Mucosa of stomach (tissue), 1 donor: Measurements from ENCODE around the gene HECW1.
"Not testable (repeated sequence)": the region's sequence is repeated elsewhere in the genome, so short reads cannot be mapped to it uniquely, and the experiment has no call there.

Experiments used
- H3K27me3 ChIP-seq: one replicate; pipeline ENCODE4 v1.7.0; 2013; ENCODE audit warnings: mild to moderate bottlenecking, low read length; ENCODE audit not compliant: control insufficient read depth, insufficient read depth
- H3K36me3 ChIP-seq: one replicate; pipeline ENCODE4 v1.7.0; 2013; ENCODE audit warnings: low read length; ENCODE audit not compliant: control insufficient read depth, insufficient read depth
- H3K4me1 ChIP-seq: one replicate; pipeline ENCODE4 v1.7.0; 2013; ENCODE audit warnings: mild to moderate bottlenecking, low read length; ENCODE audit not compliant: control insufficient read depth, insufficient read depth
- H3K4me3 ChIP-seq: one replicate; pipeline ENCODE4 v1.7.0; 2013; ENCODE audit warnings: low read length
- H3K9ac ChIP-seq: one replicate; pipeline ENCODE4 v1.7.0; 2013; ENCODE audit warnings: mild to moderate bottlenecking, low read length, moderate library complexity
- H3K9me3 ChIP-seq: one replicate; pipeline ENCODE4 v1.7.0; 2013; ENCODE audit warnings: mild to moderate bottlenecking, low read length, moderate library complexity; ENCODE audit not compliant: control insufficient read depth
- donor health status: Pancreatic carcinoma.

The HECW1 gene

GRCh38 chr7:43592326-43592725 is 479.9 kb downstream of the HECW1 start:
- Histone ChIP-seq H3K36me3 (no peaks in the 10 kb centered on the region), H3K9me3 (no peaks in the 10 kb centered on the region), H3K4me1 (peaks cover 12% of the 10 kb centered on the region), H3K27me3 (no peaks in the 10 kb centered on the region), H3K9ac (no peak overlapping the region), H3K4me3 (no peak overlapping the region)

- no peak overlapping the region for H3K9ac ChIP-seq
- H3K36me3 ChIP-seq, result no peaks in the 10 kb centered on the region
- no peaks in the 10 kb centered on the region for H3K27me3 ChIP-seq
- no peaks in the 10 kb centered on the region for H3K9me3 ChIP-seq
- peaks cover 12% of the 10 kb centered on the region for H3K4me1 ChIP-seq
- H3K4me3 ChIP-seq, result no peak overlapping the region
Observed at GRCh38 chr7:43593010-43593409, 480.6 kb downstream of the HECW1 start.

GRCh38 chr7:43594020-43594419 is 481.6 kb downstream of the HECW1 start:
- H3K4me3 ChIP-seq, result no peak overlapping the region
- peaks cover 12% of the 10 kb centered on the region for H3K4me1 ChIP-seq
- no peaks in the 10 kb centered on the region for H3K9me3 ChIP-seq
- no peaks in the 10 kb centered on the region for H3K36me3 ChIP-seq
- H3K27me3 ChIP-seq, result no peaks in the 10 kb centered on the region
- no peak overlapping the region for H3K9ac ChIP-seq

- H3K36me3 ChIP-seq, H3K27me3 ChIP-seq, H3K9me3 ChIP-seq, H3K9ac ChIP-seq, H3K4me3 ChIP-seq: not testable (repeated sequence)
- peaks cover 12% of the 10 kb centered on the region for H3K4me1 ChIP-seq
Observed at GRCh38 chr7:43596426-43596825, 484.0 kb downstream of the HECW1 start.

- no peak overlapping the region for H3K9ac ChIP-seq
Observed at GRCh38 chr7:43600056-43600455, 487.6 kb downstream of the HECW1 start.

GRCh38 chr7:43602256-43602655 is 489.8 kb downstream of the HECW1 start:
- no peaks in the 10 kb centered on the region for H3K4me1 ChIP-seq
- H3K9ac ChIP-seq, result no peak overlapping the region
- H3K36me3 ChIP-seq, result no peaks in the 10 kb centered on the region
- H3K27me3 ChIP-seq, result no peaks in the 10 kb centered on the region
- no peak overlapping the region for H3K4me3 ChIP-seq
- no peaks in the 10 kb centered on the region for H3K9me3 ChIP-seq

More at GRCh38 chr7:43600056-43600455, 487.6 kb downstream of the HECW1 start:
- Histone ChIP-seq H3K36me3 (no peaks in the 10 kb centered on the region), H3K4me3 (no peak overlapping the region), H3K9me3 (no peaks in the 10 kb centered on the region), H3K27me3 (no peaks in the 10 kb centered on the region), H3K4me1 (no peaks in the 10 kb centered on the region)

- Histone ChIP-seq H3K9ac (no peak overlapping the region), H3K36me3 (peaks cover under 1% of the 10 kb centered on the region), H3K27me3 (no peaks in the 10 kb centered on the region), H3K9me3 (no peaks in the 10 kb centered on the region), H3K4me1 (no peaks in the 10 kb centered on the region), H3K4me3 (no peak overlapping the region)
Observed at GRCh38 chr7:43604251-43604650, 491.8 kb downstream of the HECW1 start.

GRCh38 chr7:43609097-43609496 is 496.6 kb downstream of the HECW1 start:
- Histone ChIP-seq H3K9ac (no peak overlapping the region), H3K27me3 (no peaks in the 10 kb centered on the region), H3K9me3 (no peaks in the 10 kb centered on the region), H3K4me1 (no peaks in the 10 kb centered on the region), H3K36me3 (peaks cover 7% of the 10 kb centered on the region), H3K4me3 (no peak overlapping the region)

- H3K9me3 ChIP-seq, result no peaks in the 10 kb centered on the region
- H3K9ac ChIP-seq, result no peak overlapping the region
- H3K36me3 ChIP-seq, result peaks cover 7% of the 10 kb centered on the region
- H3K4me3 ChIP-seq, result no peak overlapping the region
- no peaks in the 10 kb centered on the region for H3K27me3 ChIP-seq
- H3K4me1 ChIP-seq, result no peaks in the 10 kb centered on the region
Observed at GRCh38 chr7:43612128-43612527, 499.7 kb downstream of the HECW1 start.

- H3K36me3 ChIP-seq, result peaks cover 7% of the 10 kb centered on the region
- no peak overlapping the region for H3K4me3 ChIP-seq
- no peaks in the 10 kb centered on the region for H3K27me3 ChIP-seq
- no peaks in the 10 kb centered on the region for H3K4me1 ChIP-seq
- H3K9ac ChIP-seq, result no peak overlapping the region
- H3K9me3 ChIP-seq, result no peaks in the 10 kb centered on the region
Observed at GRCh38 chr7:43612599-43613589, 500.4 kb downstream of the HECW1 start.
